HG03045 (cell line): ENCODE data around the gene MAMDC4.
"Not testable (repeated sequence)": the region's sequence is repeated elsewhere in the genome, so short reads cannot be mapped to it uniquely, and the experiment has no call there.

Source experiments
- ATAC-seq: cut with Tn5 transposase; IDR thresholded peaks from one replicate; pipeline ENCODE4 v1.9.1; 2021; ENCODE audit warnings: mild to moderate bottlenecking, moderate library complexity; ENCODE audit not compliant: unreplicated experiment

Gene MAMDC4

DNA sequence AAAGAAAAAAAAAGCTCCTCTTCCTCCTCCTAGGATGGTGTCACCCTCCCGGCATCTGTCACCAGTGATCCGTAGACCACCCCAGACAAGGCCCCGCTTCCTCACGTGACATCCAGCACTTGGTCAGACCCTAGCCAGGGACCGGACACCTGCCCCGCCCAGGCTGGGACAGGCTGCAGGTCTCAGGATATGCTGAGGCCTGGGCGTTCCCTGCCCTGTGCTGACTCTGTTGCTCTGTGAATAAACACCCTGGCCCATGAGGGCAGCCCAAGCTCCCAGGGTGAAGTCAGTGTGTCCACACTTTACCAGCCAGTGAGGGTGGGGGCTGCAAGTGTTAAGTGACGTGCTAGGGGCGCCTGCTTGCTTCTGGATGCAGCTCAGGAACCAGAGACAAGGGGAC lies 8.4 kb downstream of the MAMDC4 start:
- no peak for ATAC-seq

DNA sequence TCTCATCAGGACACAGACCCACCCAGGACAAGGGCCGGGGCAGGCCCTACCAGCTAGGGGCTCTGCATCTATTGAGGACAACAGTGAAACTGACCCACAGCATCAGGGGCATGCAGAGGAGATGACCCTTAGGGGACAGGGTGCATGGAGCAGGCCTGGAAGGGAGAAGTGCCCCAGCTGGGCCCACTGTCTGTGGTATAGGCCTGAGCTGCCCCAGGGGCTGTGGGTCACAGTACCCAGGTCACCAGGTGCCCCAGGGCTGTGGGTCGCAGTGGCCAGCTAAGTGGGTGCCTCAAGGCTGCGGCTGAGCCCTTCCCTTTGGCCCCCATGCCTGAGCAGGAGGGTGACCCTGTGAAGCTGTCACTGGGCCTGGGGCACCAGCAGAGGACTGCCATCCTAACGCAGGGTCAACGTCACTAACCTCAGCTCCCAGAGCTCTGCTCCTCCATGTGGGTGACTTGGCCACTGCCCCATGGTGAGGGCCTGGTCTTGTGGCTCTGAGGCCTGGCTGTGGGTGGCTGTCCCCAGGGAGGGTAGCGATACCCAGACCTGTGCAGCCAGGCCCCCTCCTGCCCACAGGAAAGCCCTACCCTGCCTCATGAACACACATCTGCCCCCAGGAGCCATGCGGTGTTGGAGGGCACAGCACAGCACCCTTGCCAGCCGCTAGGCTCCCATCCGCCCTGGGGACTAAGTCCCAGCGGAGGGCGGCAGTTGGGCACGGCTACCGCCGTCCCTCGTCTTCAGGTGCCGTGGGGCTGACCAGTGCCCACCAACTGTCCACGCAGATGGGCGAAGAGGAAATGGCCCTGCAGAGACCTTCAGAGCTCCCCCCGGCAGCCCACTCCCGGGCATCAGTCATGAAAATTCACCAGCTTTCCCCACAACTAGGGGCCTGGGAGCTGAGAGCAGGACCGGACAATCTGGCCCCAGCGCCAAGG lies 9.1 kb downstream of the MAMDC4 start:
- no peak for ATAC-seq

DNA sequence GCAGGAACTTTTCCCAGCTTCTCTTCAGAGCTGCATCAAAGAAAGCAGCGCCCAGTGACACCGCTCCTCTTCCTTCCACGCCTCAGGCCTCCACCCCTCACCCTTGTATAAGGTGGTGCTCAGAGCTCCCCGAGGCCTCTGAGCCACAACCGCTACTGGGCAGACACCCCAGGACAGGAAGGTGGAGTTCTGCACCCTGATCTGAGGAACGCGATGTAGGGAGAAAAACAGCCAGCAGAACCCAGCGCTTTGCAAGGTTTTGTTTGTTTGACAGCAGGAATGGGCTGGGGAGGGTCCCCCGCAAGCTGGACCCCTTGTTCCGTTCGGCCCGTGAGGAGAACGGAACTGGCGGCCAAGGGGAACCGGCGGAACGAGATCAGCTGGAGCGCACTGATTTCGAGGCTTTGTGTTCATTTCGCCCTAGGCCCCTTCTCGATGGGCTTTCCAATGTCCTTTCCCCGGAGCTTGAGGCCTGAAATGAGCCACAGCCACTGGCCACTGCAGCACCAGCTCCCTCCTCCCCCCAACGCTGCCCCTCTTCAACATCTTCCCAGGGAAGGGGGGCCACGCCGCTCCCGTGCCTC lies 9.8 kb downstream of the MAMDC4 start:
- no peak for ATAC-seq

DNA sequence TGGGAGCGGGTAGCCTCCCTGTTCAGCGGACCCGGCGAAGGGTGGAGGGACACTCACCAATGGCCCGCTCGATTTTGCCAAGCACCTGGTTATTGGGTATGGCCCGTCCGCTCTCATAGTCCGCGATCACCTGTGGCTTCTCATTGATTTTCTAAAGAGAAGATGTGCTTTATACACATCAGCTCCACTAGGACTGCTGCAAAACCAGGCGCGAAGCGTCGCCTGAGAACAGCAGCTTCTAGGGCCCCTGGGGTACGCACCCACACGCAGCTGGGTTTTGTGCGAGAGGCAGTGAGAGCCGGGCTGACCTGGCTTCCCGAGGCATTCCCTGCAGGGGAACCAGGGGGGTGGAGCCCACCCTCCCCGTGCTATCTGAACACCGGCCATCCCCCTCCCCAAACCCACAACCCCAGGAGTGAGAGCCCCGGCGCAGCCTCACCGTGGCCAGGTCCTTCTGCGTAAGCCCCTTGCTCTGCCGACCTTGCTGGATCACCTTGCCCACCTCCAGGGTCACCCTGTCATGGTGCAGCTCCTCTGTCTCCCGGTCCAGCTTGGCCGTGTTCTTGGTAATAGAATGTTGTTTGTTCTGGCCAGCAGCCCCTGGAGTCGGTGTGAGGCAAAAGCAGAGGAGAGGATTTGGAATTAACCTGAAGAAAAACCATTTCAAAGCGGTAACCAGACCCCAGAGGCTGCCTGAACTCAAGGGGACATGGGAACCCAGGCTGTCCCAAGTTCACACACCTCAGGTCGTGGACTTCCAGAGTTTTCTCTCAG lies 10.9 kb downstream of the MAMDC4 start:
- ATAC-seq: no peak

DNA sequence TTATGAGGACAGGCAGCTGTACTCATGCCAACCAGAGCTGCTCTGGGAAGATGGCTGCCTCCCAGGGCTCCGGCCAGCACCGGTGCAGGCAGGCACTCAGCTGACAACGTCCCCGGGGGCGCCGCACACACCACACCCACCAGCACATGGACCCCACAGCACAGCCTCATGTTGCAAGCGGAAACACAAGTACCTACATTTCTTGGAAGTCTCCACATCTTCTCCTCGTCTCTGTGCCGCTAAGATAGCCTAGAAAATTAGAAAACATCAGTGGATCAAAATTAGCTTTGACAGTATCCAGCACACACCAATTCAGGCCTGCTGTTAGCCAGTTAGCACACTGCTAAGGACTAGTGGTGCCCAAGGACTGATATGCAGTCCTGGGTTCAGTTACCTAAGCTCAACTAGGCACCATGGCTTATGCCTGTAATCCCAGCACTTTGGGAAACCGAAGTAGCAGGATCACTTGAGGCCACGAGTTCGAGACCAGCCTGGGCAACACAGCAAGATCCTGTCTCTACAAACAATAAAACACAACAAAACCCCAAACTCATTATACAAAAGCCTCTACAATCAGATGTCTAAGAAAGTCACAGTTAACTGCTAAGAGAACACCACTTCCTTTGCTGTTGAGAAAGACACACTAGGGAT lies 11.6 kb downstream of the MAMDC4 start:
- no peak for ATAC-seq

DNA sequence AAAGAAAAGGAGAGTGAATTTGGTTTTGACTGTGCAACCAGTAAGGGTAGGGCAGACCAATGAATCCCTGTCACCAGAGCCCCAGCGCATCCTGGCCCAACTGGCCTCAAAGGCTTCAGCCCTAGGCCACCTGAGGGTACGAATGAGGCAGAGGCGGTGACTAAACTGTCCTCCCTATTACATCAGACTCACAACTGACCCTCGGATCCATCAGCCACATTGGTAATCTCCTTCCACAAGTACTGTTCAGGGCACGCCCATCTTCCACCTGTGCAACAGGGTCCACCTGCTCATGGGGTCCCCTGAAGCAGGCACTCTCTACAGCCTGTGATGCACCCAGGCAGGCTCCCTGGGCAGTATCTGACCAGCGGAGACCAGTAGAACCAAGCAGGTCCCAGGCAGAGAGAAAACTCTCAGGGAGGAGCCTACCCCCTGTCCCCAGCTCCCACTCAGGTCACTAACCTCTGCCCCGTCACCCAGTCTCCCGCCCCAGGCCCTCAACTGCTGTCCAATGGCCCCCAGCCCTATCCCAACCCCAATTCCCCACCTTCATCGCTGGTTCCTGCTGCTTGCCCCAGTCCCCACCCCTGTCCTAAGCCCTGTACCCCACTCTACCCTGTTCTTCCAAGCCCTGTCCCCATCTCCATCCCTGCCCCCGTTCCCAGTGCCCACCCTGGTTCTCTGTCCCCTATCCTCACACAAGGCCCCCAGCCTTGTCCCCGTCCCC lies 13.1 kb downstream of the MAMDC4 start:
- ATAC-seq: no peak

DNA sequence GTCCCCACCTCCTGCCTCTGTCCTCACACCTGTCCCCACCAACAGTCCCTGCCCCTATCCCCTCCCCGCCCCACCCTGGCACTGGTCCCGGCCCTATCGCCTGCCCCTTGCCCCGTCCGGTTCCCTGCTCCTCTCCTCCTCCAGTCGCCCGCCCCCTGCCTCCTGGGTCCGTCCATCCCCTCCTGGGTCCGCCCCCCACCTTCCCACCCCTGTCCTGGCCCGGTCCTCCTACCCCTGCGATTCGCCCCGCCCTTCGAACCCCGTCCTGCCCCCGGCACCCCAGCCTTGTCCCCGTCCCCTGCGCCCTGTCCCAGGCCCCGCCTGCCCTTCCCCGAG lies 13.6 kb downstream of the MAMDC4 start:
- ATAC-seq: no peak

DNA sequence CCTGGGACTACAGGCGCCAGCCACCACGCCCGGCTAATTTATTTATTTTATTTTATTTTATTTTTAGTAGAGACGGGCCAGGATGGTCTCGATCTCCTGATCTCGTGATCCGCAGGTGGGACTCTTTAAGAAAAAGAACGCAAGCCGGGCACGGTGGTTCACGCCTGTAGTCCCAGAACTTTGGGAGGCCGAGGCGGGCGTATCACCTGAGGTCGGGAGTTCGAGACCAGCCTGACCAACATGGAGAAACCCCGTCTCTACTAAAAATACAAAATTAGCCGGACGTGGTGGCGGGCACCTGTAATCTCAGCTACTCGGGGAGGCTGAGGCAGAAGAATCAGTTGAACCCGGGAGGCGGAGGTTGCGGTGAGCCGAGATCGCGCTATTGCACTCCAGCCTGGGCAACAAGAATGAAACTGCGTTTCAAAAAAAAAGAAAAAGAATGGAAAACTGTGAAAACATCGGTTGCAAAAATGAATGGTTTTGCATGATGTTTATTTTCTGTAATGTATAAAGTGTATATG lies 14.8 kb downstream of the MAMDC4 start:
- not testable (repeated sequence) for ATAC-seq

DNA sequence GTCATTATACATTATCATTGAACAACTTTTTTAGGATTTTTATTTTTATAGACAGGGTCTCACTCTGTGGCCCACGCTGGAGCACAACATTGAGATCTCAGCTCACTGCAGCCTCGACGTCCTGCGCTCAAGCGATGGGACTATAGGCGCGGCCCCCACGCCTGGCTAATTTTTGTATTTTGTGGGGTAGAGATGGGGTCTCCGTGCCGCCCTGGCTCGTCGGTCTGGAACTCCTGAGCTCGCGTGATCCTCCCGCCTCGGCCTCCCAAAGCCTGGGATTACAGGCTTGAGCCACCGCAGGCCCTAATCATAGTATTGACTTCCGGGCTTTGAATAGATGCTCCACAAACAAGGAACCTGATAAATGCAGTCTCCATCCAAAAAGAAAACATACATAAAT lies 15.3 kb downstream of the MAMDC4 start:
- no peak for ATAC-seq

DNA sequence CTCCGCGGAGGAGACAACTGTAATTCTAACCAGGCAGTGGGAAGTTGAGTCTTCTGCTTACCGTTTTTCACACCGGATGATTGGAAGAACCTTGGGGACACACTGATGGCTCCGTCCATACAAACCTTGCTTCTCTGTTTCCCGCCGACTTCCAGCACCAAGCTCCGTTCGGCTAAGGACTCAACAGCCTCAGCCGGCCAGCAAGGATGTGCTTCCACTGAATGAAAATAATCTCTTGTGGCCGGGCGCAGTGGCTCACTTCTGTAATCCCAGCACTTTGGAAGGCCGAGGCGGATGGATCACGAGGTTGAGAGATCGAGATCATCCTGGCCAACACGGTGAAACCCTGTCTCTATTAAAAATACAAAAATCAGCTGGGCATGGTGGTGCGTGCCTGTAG lies 15.8 kb downstream of the MAMDC4 start:
- ATAC-seq: no peak

DNA sequence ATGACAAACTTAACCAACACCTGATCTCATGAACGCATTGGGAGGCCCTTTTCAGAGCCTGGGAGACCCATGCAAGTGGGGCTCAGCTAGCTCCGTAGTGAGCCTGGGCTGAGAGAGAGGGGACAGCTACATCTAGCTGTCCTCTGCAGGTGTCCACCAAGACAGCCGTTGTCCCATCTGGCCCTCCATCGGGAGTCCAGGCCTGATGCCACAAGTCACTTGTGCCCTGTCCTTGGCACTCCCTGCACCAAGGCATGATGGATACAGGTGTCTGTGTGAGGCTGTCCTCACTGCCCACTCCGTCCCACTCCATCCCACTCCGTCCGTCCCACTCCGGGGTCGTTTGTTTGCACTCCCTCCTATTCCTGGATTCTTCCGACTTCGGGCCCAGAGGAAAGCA lies 16.5 kb downstream of the MAMDC4 start:
- no peak for ATAC-seq

DNA sequence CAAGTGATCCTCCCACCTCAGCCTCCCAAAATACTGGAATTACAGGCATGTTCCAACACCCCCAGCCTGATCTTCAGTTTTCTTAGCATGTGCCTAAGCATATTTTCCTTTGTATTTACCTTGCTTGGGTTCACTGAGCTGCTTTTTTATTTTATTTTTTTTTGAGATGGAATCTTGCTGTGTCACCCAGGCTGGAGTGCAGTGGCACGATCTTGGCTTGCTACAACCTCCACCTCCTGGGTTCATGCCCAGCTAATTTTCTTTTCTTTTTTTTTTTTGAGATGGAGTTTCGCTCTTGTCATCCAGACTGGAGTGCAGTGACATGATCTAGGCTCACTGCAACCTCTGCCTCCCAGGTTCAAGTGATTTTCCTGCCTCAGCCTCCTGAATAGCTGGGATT lies 17.5 kb downstream of the MAMDC4 start:
- ATAC-seq: not testable (repeated sequence)

DNA sequence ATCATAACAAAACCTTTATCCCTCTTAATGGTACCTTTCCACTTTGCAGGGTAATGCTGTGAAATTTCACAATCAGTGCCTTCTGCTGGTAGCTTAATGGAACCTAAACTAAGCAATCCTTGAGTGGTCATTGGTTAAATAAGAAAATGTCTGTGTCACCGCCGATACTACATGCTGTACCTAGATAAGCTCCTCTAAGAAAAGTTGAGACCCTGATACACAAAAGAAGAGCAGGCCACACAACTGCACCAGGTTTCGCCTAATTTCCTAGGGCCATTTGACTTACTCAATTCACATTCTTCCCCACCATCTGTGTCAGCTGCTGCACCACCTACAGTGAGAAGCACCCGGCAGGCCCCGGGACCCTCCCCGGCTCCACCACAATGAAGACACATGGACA lies 23.0 kb downstream of the MAMDC4 start:
- ATAC-seq: no peak

DNA sequence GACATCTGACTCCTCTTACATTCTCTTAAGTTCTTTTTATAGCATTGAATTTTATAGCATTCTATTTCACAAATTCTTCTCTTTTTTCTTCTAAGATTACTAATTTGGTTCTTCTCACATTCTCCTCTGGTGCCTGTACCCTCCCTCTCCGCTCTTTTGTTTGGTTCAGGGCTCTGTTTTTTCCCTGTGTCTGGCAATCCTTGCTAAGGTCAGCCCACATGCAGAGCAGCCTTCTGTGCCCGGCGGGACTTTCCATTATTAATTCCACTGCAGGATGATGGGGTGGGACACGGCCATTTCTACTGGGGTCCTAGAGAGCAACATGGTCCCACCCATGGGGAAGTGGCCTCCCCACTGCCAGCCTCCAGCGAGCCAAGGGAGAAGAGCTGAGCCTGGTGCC lies 24.3 kb downstream of the MAMDC4 start:
- ATAC-seq: no peak

DNA sequence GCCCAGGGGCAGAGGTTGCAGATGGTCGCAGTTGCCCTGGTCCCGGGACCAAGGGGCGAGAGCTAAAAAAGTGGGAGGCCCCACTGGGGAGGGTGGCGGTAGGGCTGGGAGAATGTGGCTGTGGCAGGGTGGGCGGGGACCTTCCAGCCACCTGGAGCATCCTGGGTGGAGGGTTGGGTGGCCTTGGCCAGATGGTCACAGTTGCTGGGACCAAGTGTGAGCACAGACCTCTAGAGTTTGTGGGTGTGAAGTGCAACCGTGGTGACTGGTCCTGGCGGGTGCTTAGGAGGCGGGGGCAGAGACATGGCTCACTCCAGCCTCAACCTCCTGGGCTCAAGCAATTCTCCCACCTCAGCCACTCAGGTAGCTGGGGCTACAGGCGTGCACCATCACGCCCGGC lies 28.5 kb downstream of the MAMDC4 start:
- no peak for ATAC-seq

DNA sequence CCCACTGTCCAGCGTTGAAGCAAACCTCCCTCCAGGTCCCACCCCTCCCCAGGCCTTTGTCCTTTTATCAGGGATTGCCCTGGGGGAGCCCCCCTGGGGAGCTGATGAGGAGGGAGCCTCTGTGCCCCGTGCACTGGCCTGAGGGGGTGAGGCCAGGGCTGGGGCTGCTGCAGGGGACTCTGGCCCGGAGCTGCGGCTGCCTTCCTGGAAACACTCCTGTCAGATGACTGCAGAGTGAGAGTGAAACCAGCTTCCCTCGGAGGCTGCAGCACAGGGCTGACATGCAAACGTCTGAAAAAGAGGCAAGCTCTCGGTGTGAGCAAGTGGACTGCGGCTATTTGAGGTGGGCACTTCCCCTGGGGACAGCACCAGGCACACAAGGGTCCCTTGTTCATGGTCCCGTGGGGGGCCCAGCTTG lies 29.6 kb downstream of the MAMDC4 start:
- ATAC-seq: no peak

DNA sequence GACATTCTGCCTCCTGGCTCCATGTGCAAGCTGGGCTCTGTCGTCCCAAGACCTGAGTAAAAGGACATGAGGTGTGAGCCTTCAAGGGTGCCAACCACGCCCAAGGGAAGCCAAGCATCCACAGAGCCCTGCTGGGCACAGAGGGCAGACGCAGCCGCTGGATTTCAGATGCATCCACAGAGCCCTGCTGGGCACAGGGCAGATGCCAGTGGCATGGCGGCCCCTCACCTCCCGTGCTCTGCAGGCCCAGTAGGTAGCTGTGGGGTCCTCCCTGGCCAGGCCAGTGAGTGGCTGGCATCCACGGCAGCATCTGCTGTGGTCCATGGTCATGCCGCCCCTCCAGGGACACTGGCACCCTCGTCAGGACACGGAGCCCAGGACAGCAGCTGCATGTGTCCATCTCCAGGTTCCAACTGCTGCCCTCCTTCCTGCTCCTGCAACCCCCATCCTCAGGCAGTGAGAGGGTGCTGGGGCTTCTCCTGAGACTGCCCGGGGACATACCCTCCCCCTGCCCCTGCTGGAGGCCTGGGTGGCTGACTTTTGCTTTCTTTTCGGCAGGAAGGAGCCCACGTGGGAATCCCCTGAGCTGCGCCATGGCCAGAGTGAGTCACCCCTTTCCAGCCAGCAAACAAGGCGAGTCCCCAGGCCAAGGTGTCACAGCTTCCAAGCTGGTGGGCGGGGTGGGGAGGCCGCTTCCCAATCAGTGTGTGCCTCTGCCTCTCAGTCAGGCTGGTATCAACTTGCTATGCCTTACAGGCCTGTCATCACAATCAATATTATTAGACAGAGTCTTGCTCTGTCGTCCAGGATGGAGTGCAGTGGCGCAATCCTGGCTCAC lies 30.2 kb downstream of the MAMDC4 start:
- no peak for ATAC-seq

DNA sequence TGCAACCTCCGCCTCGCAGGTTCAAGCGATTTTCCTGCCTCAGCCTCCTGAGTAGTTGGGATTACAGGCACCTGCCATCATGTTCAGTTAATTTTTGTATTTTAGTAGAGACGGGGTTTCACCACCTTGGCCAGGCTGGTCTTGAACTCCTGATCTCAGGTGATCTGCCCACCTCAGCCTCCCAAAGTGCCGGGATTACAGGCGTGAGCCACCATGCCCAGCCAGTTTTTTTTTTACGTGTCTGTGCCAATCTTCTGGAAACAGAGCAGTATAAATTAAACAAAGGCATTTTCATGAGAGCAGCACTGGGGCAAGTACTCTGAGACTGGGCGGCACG lies 30.8 kb downstream of the MAMDC4 start:
- ATAC-seq: not testable (repeated sequence)

DNA sequence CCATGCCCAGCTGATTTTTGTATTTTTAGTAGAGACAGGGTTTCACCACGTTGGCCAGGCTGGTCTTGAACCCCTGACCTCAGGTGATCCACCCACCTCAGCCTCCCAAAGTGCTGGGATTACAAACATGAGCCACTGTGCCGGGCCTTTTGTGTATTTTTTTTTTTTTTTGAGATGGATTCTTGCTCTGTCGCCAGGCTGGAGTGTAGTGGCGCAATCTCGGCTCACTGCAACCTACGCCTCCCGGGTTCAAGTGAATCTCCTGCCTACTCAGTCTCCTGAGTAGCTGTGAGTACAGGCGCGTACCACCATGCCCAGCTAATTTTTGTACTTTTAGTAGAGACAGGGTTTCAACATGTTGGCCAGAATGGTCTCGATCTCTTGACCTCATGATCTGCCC lies 31.5 kb downstream of the MAMDC4 start:
- ATAC-seq: not testable (repeated sequence)
